Measurements from ENCODE around the gene RHBDD1.
A peak's percentile ranks its signal among the peaks of the same experiment; 100 is the strongest.
"Not testable (repeated sequence)": the region's sequence is repeated elsewhere in the genome, so short reads cannot be mapped to it uniquely, and the experiment has no call there.

RHBDD1 gene

GRCh38 chr2:226831266-226831665, 4.6 kb upstream of the RHBDD1 start:
- Histone ChIP-seq H4K8ac (ENCODE audit: low read depth, low read length) (no peak overlapping the region), H3K27me3 (ENCODE audit: insufficient read depth, low read length) (no peaks in the 10 kb centered on the region), H4K12ac (ENCODE audit: low read depth, low read length) (no peak overlapping the region), H2AK5ac (ENCODE audit: low read length) (no peak overlapping the region), H3K4me1 (ENCODE audit: control insufficient read depth in 1 of 2, insufficient read depth in 2 of 2, low read length in 2 of 2) (peaks cover 0 to 4% of the 10 kb centered on the region in 2 experiments), H3K9me3 (ENCODE audit: insufficient read depth, low read depth, low read length) (no peaks in the 10 kb centered on the region), H3K14ac (ENCODE audit: low read length) (no peak overlapping the region), H2BK12ac (ENCODE audit: low read length) (no peak overlapping the region), H2BK5ac (ENCODE audit: low read depth, low read length, poor library complexity) (no peak overlapping the region), H3K4me3 (ENCODE audit: low read depth, low read length) (no peak overlapping the region), H3K79me1 (ENCODE audit: low read length) (peaks cover 10% of the 10 kb centered on the region), H3K4me2 (ENCODE audit: low read length) (no peak overlapping the region), H3K23ac (ENCODE audit: low read length) (no peak overlapping the region), H2AFZ (ENCODE audit: insufficient read depth, low read length, poor library complexity) (no peak overlapping the region), H3K79me2 (ENCODE audit: control insufficient read depth, insufficient read depth, low read length, poor library complexity) (peaks cover 7% of the 10 kb centered on the region), H3K18ac (ENCODE audit: low read length) (no peak overlapping the region), H3K9ac (ENCODE audit: low read length) (no peak overlapping the region), H3K4ac (ENCODE audit: low read depth, low read length) (no peak overlapping the region), H3K36me3 (ENCODE audit: control insufficient read depth in 1 of 2, insufficient read depth in 2 of 2, low read length in 2 of 2) (no peaks in the 10 kb centered on the region), H4K91ac (ENCODE audit: low read depth, low read length) (no peak overlapping the region), H3K27ac (ENCODE audit: low read depth, low read length) (no peak overlapping the region), H2BK120ac (ENCODE audit: insufficient read depth, low read length, poor library complexity) (no peak overlapping the region)
- DNase-seq: no peak
- no CpG with 5 or more reads among the region's 4 CpGs for WGBS (ENCODE audit: extremely low coverage, insufficient coverage, insufficient read length)

- Histone ChIP-seq H3K27me3 (ENCODE audit: insufficient read depth, low read length) (no peaks in the 10 kb centered on the region), H2AFZ (ENCODE audit: insufficient read depth, low read length, poor library complexity) (no peak overlapping the region), H3K36me3 (ENCODE audit: control insufficient read depth in 1 of 2, insufficient read depth in 2 of 2, low read length in 2 of 2) (no peaks in the 10 kb centered on the region), H3K4me1 (ENCODE audit: control insufficient read depth in 1 of 2, insufficient read depth in 2 of 2, low read length in 2 of 2) (peaks cover 0 to 4% of the 10 kb centered on the region in 2 experiments), H3K18ac (ENCODE audit: low read length) (no peak overlapping the region), H3K4me3 (ENCODE audit: low read depth, low read length) (no peak overlapping the region), H2AK5ac (ENCODE audit: low read length) (no peak overlapping the region), H4K8ac (ENCODE audit: low read depth, low read length) (no peak overlapping the region), H2BK12ac (ENCODE audit: low read length) (no peak overlapping the region), H3K79me2 (ENCODE audit: control insufficient read depth, insufficient read depth, low read length, poor library complexity) (peaks cover 7% of the 10 kb centered on the region), H2BK5ac (ENCODE audit: low read depth, low read length, poor library complexity) (no peak overlapping the region), H4K12ac (ENCODE audit: low read depth, low read length) (no peak overlapping the region), H3K9me3 (ENCODE audit: insufficient read depth, low read depth, low read length) (no peaks in the 10 kb centered on the region), H3K14ac (ENCODE audit: low read length) (no peak overlapping the region), H3K9ac (ENCODE audit: low read length) (no peak overlapping the region), H3K4me2 (ENCODE audit: low read length) (no peak overlapping the region), H3K79me1 (ENCODE audit: low read length) (peaks cover 10% of the 10 kb centered on the region), H4K91ac (ENCODE audit: low read depth, low read length) (no peak overlapping the region), H3K23ac (ENCODE audit: low read length) (no peak overlapping the region), H3K27ac (ENCODE audit: low read depth, low read length) (no peak overlapping the region), H3K4ac (ENCODE audit: low read depth, low read length) (no peak overlapping the region), H2BK120ac (ENCODE audit: insufficient read depth, low read length, poor library complexity) (no peak overlapping the region)
- no peak for DNase-seq
- WGBS (ENCODE audit: extremely low coverage, insufficient coverage, insufficient read length): no CpG with 5 or more reads among the region's 1 CpG
These were observed 3.8 kb upstream of the RHBDD1 start for GRCh38 chr2:226832061-226832460.

- not testable (repeated sequence) for H3K4me3 ChIP-seq (ENCODE audit: low read depth, low read length); H2BK120ac ChIP-seq (ENCODE audit: insufficient read depth, low read length, poor library complexity); H2BK5ac ChIP-seq (ENCODE audit: low read depth, low read length, poor library complexity); H3K9ac ChIP-seq (ENCODE audit: low read length); H3K79me2 ChIP-seq (ENCODE audit: control insufficient read depth, insufficient read depth, low read length, poor library complexity); H3K14ac ChIP-seq (ENCODE audit: low read length); H3K9me3 ChIP-seq (ENCODE audit: insufficient read depth, low read depth, low read length); H3K36me3 ChIP-seq (ENCODE audit: control insufficient read depth in 1 of 2, insufficient read depth in 2 of 2, low read length in 2 of 2); H3K27ac ChIP-seq (ENCODE audit: low read depth, low read length); H2AK5ac ChIP-seq (ENCODE audit: low read length); H3K4me1 ChIP-seq (ENCODE audit: control insufficient read depth in 1 of 2, insufficient read depth in 2 of 2, low read length in 2 of 2); H2AFZ ChIP-seq (ENCODE audit: insufficient read depth, low read length, poor library complexity); H4K8ac ChIP-seq (ENCODE audit: low read depth, low read length); H3K4ac ChIP-seq (ENCODE audit: low read depth, low read length); H3K23ac ChIP-seq (ENCODE audit: low read length); H4K91ac ChIP-seq (ENCODE audit: low read depth, low read length); DNase-seq; H3K18ac ChIP-seq (ENCODE audit: low read length); H3K4me2 ChIP-seq (ENCODE audit: low read length); H2BK12ac ChIP-seq (ENCODE audit: low read length); H3K27me3 ChIP-seq (ENCODE audit: insufficient read depth, low read length); H4K12ac ChIP-seq (ENCODE audit: low read depth, low read length)
- peaks cover 10% of the 10 kb centered on the region for H3K79me1 ChIP-seq (ENCODE audit: low read length)
- no CpG with 5 or more reads among the region's 18 CpGs for WGBS (ENCODE audit: extremely low coverage, insufficient coverage, insufficient read length)
These were observed 974 bp upstream of the RHBDD1 start for GRCh38 chr2:226834880-226835279.

- H3K9ac ChIP-seq (ENCODE audit: low read length): peak overlapping the region; percentile 86
- H3K18ac ChIP-seq (ENCODE audit: low read length): peak overlapping the region; percentile 40
- DNase-seq: peak in 1 of 2 donors; percentile 2
- H2AFZ ChIP-seq (ENCODE audit: insufficient read depth, low read length, poor library complexity): peak overlapping the region; percentile 52
- H4K12ac ChIP-seq (ENCODE audit: low read depth, low read length): peak overlapping the region; percentile 5
- H4K8ac ChIP-seq (ENCODE audit: low read depth, low read length): peak overlapping the region; percentile 81
- no peak overlapping the region for H2AK5ac ChIP-seq (ENCODE audit: low read length)
- no peak overlapping the region for H3K23ac ChIP-seq (ENCODE audit: low read length)
- H3K79me1 ChIP-seq (ENCODE audit: low read length): peaks cover 10% of the 10 kb centered on the region
- H3K79me2 ChIP-seq (ENCODE audit: control insufficient read depth, insufficient read depth, low read length, poor library complexity): peaks cover 7% of the 10 kb centered on the region
- peak overlapping the region; percentile 97 for H3K27ac ChIP-seq (ENCODE audit: low read depth, low read length)
- no peaks in the 10 kb centered on the region for H3K27me3 ChIP-seq (ENCODE audit: insufficient read depth, low read length)
- H2BK120ac ChIP-seq (ENCODE audit: insufficient read depth, low read length, poor library complexity): peak overlapping the region; percentile 9
- WGBS (ENCODE audit: extremely low coverage, insufficient coverage, insufficient read length): no CpG with 5 or more reads among the region's 26 CpGs
- H3K4me2 ChIP-seq (ENCODE audit: low read length): peak overlapping the region; percentile 94
- H4K91ac ChIP-seq (ENCODE audit: low read depth, low read length): peak overlapping the region; percentile 28
- no peaks in the 10 kb centered on the region for H3K9me3 ChIP-seq (ENCODE audit: insufficient read depth, low read depth, low read length)
- H3K4ac ChIP-seq (ENCODE audit: low read depth, low read length): no peak overlapping the region
- peak overlapping the region; percentile 4 for H2BK5ac ChIP-seq (ENCODE audit: low read depth, low read length, poor library complexity)
- no peaks in the 10 kb centered on the region for H3K36me3 ChIP-seq (ENCODE audit: control insufficient read depth in 1 of 2, insufficient read depth in 2 of 2, low read length in 2 of 2)
- H2BK12ac ChIP-seq (ENCODE audit: low read length): no peak overlapping the region
- peak overlapping the region; percentile 48 for H3K14ac ChIP-seq (ENCODE audit: low read length)
- H3K4me3 ChIP-seq (ENCODE audit: low read depth, low read length): peak overlapping the region; percentile 90
- peaks cover 0 to 4% of the 10 kb centered on the region in 2 experiments for H3K4me1 ChIP-seq (ENCODE audit: control insufficient read depth in 1 of 2, insufficient read depth in 2 of 2, low read length in 2 of 2)
These were observed 446 bp upstream of the RHBDD1 start for GRCh38 chr2:226835420-226835795.
